HG02840 (cell line): ENCODE measurements around the gene ZNF778.

ENCODE experiments used
- ATAC-seq: cut with Tn5 transposase; IDR thresholded peaks from one replicate; pipeline ENCODE4 v1.9.1; 2021; ENCODE audit warnings: mild to moderate bottlenecking, moderate library complexity, moderate number of reproducible peaks; ENCODE audit not compliant: unreplicated experiment, low FRiP score

Gene ZNF778

GRCh38 chr16:89193576-89194293, 23.8 kb upstream of the ZNF778 start:
- no peak for ATAC-seq

DNA sequence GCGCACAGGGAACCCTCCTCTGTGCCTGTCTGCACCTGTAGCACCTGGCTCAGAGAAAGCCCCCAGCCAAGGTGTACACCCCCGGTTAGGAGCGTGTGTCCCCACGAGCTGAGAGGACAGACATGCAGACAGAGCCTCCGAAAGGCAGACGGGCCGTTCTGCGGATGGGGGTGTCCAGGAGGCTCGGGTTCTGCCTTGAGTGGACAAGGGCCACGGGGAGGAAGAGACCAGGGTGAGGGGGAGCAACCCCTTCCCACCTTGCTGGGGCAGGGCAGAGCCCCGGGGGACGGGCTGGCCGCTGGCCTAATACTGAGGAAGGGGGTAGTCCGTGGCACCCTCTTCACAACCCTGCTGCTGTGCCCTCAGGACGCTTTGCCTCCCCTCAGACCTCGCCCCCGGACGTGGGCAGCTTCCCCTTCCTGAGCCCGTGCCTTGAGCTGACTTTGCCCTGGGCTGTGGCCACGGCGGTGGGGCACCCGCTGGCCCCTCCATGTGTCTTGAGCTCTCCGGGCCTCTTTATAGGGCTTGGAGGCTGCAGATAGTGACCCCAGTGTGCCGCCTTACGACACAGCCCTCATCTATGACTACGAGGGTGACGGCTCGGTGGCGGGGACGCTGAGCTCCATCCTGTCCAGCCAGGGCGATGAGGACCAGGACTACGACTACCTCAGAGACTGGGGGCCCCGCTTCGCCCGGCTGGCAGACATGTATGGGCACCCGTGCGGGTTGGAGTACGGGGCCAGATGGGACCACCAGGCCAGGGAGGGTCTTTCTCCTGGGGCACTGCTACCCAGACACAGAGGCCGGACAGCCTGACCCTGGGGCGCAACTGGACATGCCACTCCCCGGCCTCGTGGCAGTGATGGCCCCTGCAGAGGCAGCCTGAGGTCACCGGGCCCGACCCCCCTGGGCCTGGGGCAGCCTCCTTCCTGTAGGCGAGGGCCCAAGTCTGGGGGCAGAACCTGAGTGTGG, 22.9 kb upstream of the ZNF778 start:
- ATAC-seq = no peak

DNA sequence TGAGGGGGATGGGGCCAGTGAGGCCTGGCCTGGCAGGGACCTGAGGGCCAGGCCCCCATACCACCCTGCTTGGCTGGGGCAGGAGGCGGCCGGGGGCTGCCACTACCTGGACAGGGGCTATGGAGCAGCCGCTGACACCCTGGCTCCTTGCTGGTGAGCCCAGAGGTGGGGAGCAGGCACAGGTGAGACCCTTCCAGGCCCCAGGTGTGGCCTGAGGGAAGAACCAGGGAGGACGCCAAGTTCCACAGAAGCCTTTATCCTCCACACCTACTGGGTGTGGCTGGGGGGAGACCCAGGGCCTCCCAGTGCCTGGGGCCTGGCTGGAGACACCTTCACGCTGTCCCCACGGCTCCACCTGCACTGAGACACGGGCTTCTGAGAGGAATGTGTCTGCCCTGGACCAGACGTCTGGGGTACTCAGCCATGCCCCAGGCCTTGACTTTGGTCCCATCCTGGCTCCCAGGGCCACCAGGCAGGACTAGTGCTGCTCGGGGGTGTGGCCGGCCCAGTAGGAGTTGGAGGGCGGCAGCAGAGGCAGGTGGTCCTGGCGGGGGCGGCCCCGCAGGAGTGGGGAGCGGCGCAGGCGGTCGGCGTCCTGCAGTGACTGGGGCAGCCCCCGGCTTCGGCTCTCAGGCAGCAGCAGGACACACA, 21.9 kb upstream of the ZNF778 start:
- no peak for ATAC-seq

- no peak for ATAC-seq
These were observed 20.4 kb upstream of the ZNF778 start for GRCh38 chr16:89197033-89197632.

- no peak for ATAC-seq
These were observed 19.7 kb upstream of the ZNF778 start for GRCh38 chr16:89197633-89198416.

DNA sequence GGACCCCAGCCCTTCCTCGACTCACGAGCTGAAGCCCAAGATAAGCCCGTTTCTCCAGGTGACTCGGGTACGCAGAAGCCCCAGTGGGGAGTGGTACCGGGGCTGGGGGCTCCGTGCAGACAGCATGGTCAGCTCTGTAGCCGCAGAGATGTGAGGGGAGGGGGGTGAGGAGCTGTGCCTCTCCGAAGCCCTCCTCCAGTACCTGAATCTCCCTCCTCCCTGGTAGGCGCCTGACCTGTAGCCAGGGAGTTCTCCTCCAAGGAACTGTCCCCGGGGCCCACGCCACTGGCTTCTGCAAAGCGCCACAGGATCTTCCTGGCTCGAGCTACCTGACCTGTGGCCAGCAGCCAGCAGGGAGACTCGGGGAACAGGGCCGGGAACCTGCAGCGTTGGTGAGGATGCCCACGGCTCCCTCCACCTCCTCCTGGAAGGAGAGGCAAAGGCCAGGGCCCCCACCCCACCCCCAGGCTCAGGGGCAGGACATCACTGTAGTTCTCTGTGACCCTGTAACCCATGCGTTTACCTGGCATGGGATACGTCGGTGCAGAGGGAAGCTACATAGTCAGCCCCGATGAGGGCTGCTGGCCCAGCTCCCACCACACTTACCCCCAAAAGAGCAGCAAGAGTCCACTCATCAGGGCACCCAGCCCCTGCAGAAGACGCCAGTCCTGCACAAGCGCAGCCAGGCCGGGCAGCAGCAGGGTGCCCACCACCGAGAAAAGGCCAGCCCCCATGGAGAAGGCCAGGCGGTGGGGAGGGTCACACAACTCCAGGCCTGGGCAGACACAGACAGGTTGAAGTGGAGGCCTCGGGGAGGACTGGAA, 18.9 kb upstream of the ZNF778 start:
- ATAC-seq = no peak

- no peak for ATAC-seq
These were observed 18.0 kb upstream of the ZNF778 start for GRCh38 chr16:89199241-89200123.

GRCh38 chr16:89200124-89200849, 17.2 kb upstream of the ZNF778 start, which contains the start of gene SLC22A31:
SLC22A31 (minus strand) TSS chr16:89200537; CDS start chr16:89200501, 36 bp downstream.
- no peak for ATAC-seq

DNA sequence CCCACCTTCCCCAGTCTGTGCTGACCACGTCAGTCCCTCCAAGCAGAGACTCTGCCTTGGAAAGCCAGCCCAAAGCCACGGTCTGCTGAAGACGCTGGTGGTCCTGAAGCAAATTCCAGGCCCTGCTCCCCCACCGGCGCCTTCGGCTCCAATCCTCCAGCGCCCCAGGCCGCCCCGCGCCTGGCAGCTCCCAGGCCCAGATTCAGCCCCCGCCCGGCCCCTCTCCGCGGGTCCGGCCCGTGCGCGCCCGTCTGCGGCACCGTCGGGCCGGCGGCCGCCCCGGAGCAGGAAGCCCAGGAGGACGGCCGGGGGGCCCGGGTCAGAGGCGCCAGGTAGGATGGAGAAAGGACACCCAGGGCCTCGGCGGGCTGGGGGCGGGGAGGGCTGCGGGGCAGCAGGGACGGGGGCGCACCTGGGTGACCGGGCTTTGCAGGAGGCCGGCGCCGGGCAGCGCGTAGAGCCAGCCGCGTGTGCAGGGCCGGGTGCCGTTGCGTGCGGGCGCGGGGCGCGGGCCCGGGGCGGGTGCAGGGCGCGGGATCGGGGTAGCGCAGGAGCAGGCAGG, 16.6 kb upstream of the ZNF778 start:
- ATAC-seq = no peak

DNA sequence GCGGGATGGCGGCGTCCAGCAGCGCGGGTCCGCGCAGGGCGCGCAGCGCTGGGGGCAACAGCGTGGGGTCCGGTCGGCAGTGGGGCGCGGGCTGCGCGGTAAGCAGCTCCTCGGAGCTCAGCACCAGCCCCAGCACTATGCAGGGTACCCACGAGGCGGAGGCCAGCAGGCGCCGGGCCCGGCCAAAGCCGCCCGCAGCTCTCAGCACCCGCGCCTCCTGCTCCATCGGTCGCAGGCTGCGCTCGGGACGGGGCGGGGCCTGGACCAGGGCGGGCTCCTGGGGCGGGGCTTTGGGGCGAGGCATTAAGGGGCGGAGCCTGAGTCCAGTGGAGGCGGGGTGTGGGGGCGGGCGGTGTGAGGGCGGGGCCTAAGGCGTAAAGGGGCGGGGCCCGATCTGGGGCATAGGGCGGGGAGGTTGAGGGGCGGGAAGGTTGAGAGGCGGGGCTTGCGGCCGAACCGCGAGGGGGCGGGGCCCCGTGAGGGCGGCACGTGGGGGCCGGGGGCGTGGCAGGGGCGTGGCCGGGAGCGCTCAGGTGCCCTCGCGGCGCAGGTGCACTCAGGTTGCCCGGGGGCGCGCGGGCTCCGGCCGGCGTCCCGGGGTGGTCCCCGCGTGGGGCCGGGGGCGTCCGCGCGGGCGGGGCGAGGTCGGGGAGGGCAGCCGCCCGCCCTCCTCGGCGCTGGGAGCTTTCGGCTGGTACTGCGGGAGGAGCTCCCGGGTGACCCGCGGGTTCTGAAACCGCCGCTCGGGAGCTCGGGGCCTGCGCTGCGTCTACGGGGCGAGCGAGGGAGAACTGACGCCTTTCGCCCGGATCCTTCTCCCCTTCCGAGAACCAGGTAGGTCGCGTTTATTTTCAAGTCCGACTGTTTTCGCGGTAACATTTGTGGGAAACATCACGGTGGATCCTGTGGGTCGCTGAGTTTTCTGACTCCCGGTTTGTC, 15.8 kb upstream of the ZNF778 start:
- no peak for ATAC-seq

- ATAC-seq = no peak
These were observed 14.9 kb upstream of the ZNF778 start for GRCh38 chr16:89202422-89203215.

GRCh38 chr16:89207993-89208392, 9.5 kb upstream of the ZNF778 start:
- ATAC-seq = no peak

DNA sequence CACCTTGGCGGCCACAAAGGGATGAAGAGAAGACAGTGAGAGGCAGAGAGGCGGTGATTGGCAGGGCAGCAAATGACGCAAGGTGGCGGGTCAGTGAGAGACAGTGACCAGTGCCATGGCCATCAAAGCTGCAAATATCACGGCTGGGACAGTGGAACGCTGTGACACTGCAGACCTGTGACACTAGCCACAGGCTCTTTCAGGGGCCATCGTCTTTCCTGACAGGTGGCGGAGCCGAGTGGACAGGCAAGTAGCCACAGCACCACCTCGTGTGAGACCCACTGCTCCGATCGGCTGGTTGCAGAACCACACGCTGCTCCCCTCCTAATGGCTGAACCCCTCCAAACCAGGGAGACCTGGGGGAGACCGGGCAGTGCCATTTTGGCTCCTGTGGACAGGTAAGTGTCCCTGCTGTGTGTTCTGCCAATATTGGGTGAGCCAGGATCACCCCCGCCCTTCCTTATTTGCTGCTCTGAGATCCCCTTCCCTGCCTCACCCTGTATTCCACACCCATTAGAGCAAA, 7.9 kb upstream of the ZNF778 start:
- no peak for ATAC-seq

GRCh38 chr16:89210165-89210903, 7.2 kb upstream of the ZNF778 start:
- no peak for ATAC-seq
